HL-60 (cell line): Measurements from ENCODE around the gene CDH2.

Experiments
- CTCF ChIP-seq: IDR thresholded peaks from one replicate; pipeline ENCODE4 v1.5.1; 2011; ENCODE audit warnings: low read length, control low read depth, inconsistent platforms; ENCODE audit not compliant: insufficient read depth
- GABPA ChIP-seq: IDR thresholded peaks from 2 replicates; pipeline ENCODE4 v1.6.1; 2012; ENCODE audit warnings: low read depth
- POLR2AphosphoS5 ChIP-seq: IDR thresholded peaks from 2 replicates; pipeline ENCODE4 v1.6.1; 2012; ENCODE audit warnings: low read depth
- REST ChIP-seq: IDR thresholded peaks from 2 replicates; pipeline ENCODE4 v1.6.1; 2012; ENCODE audit warnings: low read depth; ENCODE audit not compliant: insufficient replicate concordance

DNA sequence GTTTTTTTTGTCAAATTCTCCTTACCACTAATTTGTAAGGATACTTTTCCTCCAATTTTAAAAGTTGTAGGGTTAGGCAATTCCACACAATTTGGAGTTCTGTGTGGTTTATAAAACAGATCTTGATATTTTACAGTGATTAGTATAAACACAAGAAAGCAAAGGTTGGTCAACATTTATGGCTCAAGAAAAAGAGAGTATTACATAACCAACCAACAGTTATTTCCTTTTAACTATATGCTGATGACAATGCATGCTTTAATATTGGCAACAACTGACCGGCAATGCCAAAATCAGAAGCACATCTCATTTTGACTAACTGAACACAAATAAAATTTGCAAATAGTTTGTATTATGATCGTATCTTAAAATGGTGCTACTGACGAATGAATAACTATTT lies 137.2 kb downstream of the CDH2 start:
- TF ChIP-seq CTCF (no peak), POLR2AphosphoS5 (no peak), REST (no peak), GABPA (no peak)
